Choroid plexus epithelial cell (primary cell): ENCODE data around the gene KLF11.

Experiments used
- DNase-seq: peaks from one replicate; pipeline ENCODE4 v3.0.0-alpha.2; 2010; ENCODE audit warnings: low read depth
- H3K4me3 ChIP-seq: 2 replicates; pipeline ENCODE4 v1.5.1; 2011; ENCODE audit warnings: low read depth, mild to moderate bottlenecking, control low read depth, low read length, moderate library complexity
- TF ChIP-seq, protein P1 (sequence below): conservative IDR thresholded peaks from 2 replicates; pipeline ENCODE4 v1.5.1; 2011; ENCODE audit warnings: low read depth, mild to moderate bottlenecking, control low read depth, inconsistent platforms, low read length, moderate library complexity

Gene KLF11

GRCh38 chr2:10084223-10084865, 41.0 kb downstream of the KLF11 start:
- no peak for DNase-seq
- H3K4me3 ChIP-seq, result no peak overlapping the region

DNA sequence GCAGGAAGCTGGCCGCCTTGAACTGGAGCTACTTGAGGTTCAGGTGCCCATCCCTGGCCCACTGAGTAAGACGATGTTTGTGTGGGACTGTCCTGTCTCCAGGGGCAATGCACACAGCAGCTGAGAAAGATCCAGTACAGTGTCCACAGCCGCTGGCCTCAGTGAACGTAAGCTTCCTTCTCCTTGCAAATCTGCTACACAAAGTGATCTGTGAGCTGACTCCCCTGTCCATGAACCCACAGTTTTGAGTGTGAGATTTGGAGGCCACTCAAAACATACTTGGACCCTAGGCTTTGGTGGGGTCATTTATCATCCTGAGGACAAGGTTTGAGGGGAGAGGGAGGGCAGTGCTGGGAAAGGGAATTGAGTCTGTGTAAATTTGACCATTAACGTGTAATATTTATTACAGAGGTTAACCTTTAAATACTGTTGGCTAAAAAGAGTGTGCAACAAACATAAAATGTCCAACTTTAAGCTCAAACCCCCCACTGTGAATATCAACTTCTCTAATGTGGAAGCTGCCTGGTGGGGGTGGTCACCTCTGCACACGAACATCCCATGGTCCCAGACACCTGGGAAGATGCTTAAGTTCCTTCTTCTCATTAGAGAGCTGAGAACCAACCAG, 41.8 kb downstream of the KLF11 start:
- TF ChIP-seq, protein P1, sequence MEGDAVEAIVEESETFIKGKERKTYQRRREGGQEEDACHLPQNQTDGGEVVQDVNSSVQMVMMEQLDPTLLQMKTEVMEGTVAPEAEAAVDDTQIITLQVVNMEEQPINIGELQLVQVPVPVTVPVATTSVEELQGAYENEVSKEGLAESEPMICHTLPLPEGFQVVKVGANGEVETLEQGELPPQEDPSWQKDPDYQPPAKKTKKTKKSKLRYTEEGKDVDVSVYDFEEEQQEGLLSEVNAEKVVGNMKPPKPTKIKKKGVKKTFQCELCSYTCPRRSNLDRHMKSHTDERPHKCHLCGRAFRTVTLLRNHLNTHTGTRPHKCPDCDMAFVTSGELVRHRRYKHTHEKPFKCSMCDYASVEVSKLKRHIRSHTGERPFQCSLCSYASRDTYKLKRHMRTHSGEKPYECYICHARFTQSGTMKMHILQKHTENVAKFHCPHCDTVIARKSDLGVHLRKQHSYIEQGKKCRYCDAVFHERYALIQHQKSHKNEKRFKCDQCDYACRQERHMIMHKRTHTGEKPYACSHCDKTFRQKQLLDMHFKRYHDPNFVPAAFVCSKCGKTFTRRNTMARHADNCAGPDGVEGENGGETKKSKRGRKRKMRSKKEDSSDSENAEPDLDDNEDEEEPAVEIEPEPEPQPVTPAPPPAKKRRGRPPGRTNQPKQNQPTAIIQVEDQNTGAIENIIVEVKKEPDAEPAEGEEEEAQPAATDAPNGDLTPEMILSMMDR, result no peak
- H3K4me3 ChIP-seq, result no peak overlapping the region
- DNase-seq, result no peak

More at GRCh38 chr2:10084223-10084865, 41.0 kb downstream of the KLF11 start:
- TF ChIP-seq, protein P1, result no peak

DNA sequence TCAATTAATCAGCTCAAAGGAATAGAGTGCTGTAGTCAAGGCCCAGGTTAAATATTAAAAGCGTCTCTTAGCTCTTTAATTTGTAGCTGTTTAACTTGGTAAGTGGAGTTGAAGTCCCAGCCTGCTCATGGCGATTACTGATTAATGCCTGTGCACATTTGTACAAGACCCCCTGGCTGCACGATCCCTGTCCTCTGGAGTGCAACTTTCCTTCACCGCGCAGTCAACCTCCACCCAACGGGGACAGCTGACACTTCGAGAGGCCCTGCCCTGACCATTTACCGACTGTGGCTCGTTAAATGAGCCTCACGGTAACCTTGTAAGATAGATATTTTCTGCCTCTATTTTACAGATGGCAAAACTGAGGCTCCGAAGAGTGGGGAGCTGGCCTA, 42.3 kb downstream of the KLF11 start:
- TF ChIP-seq, protein P1, result no peak
- DNase-seq, result no peak
- no peak overlapping the region for H3K4me3 ChIP-seq

DNA sequence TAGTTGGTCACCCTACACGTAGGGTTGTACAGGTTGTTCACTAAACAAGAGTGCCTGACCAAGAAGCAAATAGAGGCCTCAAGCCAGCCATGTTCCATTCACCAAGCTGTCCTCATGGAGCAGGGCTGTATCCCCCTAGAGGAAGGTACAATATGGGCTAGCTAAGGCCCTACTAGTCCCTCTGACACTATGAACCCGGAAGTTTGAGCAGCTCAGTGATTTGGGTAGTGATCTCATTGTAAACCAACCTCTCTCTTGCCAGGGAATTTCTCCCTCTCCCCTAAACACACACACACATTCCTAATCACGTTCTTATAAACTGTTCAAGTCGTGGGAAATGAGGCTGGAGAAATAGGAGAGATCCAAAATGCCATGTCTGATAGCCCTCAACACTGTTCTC, 43.6 kb downstream of the KLF11 start:
- DNase-seq, result no peak
- H3K4me3 ChIP-seq, result no peak overlapping the region
- TF ChIP-seq, protein P1, result no peak

DNA sequence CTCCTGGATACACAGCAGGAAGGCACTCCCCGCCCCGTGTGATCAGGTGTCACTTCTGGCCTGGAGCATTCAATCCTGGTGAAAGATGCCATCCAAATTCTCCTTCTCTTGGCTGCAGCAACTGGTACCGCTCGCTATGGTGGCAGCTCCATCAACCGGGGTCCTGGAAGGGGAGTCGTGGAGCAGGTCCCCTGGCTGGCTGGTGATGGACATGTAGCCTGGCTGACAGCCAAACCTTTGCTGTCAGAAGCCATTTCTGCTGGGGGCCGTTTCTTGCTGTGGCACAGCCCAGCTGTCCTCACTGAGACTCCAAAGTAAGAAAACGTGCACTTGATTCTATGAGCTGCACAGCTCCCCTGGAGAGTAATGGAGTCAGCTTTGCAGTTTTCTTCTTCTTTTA, 44.0 kb downstream of the KLF11 start:
- no peak for DNase-seq
- TF ChIP-seq, protein P1, result no peak

DNA sequence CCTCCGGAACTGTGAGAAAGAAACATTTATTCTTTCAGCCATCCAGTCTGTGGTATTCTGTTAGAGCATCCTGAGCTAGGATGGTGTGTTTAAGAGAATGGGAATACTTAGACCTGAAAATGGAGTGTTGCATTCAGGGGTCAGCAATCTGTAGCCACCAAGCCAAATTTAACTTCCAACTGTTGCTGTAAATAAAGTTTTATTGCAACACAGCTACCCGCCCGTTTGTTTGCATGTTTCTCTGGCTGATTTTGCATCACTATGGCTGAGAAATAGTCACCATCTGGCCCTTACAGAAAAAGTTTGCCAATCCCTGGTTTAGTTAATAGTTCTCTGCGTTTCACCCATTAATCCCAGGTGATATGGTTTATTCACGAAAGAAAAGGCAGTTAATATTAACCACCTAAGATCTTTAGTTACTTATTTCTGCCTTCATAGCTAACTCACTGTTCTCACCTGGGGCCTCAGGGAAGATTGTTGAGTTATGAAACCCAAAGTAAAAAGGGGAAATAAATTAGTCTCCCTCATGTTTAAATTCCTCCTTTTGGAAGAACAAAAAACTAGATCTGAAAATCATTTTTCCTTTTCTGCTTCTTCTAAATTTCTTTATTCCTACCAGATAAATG, 46.3 kb downstream of the KLF11 start:
- TF ChIP-seq, protein P1, result no peak
- H3K4me3 ChIP-seq, result no peak overlapping the region
- no peak for DNase-seq

More for the DNA sequence above, 44.0 kb downstream of the KLF11 start:
- no peak overlapping the region for H3K4me3 ChIP-seq
